Superior temporal gyrus (tissue), 1 donor: ENCODE results near the gene KIF26A.
"Not testable (repeated sequence)": the region's sequence is repeated elsewhere in the genome, so short reads cannot be mapped to it uniquely, and the experiment has no call there.

Source experiments
- DNase-seq: peaks from one replicate; pipeline ENCODE4 v3.0.0-alpha.2; 2016; ENCODE audit errors: extremely low spot score

KIF26A gene

DNA sequence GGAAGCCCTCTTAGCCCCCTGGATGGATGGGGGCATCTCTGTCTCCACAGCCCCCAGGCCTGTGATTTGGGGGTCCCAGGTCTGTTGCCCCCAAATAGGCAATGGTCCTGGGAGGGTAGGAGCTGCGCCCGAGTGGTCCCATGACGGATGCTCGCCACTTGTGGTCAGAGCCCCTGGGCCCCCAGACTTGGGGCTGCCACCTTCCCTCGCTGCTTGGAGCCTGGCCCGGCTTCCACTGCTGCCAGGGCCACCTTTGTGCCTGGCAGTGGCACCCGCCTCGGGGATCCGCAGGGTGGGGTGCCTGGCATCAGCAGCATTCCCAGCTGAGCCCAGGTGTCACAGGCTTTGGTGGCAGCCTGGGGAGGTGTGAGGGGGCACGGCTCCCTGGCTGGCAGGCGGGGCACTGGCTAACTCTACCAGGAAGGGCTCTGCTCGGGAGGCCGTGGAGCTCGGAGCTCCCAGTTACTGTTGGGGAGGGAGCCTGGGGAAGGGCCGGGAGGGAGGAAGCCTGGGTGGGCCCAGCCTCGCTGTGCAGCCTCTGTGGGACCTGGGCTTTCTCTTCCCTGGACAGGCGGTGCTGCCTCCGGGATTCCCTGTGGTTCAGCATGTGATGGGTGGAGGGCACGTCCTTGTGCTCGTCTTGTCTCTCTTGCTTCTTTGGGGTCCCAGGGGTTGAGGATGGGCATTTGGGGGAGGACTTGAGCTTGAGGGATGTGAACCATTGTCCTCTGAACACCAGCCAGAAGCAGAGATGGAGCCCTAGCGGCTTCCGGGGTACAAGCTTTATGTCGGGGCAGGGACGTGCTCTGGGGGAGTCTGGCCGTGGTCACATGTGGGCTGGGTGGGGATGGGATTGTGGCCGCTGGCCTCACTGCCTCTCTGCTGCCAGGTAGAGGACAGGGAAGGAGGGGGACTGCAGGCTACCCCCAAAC, 5.4 kb downstream of the KIF26A start:
- DNase-seq, result no peak

DNA sequence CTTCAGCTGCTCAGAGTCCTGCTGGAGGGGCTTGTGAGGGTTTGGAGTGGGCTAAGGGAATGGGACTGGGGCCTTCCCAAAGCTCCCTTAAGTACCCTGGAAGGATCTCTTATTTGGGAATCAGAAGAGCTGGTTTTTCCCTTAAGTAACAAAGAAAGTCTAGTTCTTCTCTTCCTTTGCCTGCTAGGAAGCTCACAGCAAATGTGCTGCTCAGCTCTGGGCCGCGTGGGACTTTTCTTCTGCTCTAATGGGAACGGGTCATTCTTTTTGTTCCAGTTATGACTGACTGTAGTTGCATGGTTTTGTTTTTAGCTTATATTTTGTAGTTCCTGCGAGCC, 6.0 kb downstream of the KIF26A start:
- DNase-seq, result no peak

DNA sequence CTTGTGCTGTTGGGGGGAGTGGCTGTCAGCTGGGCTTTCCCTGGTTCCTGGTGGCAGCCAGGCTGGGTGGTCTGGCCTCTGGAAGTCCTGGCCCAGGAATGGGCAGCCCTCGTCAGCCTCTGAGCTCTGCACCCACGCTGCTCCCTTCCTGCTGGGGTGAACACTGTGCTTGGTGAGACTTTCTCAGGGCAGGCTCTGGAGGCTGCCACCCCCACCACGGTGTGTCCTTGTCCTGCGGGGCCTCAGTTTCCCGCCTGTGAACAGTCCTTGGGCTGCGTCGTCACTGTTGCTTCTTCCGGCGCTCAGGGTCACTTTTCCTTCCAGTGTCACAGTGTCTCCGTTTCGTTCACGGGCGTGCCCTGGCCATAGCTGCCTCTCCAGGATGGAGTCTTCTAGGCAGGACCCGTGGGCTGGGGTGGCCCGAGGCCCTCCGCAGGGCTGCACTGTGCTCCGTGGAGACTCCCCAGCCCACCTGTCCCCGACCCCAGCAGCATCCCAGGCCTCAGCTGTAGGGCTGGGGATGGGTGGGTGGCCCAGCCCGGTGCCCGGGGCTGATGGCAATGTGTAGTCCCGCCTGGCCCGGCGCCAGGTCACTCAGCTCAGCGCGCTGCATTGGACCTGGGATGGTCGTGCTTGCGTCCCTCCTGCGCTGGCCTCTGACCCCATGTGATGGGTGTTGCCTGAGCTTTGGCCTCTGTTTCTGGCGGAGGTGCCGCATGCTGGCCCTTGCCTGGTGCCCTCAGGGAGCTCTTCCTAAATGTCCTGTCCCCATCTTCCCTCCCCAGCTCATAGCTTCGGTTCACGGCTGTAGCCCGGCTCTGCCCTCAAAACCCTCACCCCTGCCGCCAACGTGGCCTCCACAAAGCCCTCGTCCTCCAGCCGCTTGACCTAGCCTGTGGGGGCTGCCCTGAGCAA, 6.8 kb downstream of the KIF26A start:
- no peak for DNase-seq

DNA sequence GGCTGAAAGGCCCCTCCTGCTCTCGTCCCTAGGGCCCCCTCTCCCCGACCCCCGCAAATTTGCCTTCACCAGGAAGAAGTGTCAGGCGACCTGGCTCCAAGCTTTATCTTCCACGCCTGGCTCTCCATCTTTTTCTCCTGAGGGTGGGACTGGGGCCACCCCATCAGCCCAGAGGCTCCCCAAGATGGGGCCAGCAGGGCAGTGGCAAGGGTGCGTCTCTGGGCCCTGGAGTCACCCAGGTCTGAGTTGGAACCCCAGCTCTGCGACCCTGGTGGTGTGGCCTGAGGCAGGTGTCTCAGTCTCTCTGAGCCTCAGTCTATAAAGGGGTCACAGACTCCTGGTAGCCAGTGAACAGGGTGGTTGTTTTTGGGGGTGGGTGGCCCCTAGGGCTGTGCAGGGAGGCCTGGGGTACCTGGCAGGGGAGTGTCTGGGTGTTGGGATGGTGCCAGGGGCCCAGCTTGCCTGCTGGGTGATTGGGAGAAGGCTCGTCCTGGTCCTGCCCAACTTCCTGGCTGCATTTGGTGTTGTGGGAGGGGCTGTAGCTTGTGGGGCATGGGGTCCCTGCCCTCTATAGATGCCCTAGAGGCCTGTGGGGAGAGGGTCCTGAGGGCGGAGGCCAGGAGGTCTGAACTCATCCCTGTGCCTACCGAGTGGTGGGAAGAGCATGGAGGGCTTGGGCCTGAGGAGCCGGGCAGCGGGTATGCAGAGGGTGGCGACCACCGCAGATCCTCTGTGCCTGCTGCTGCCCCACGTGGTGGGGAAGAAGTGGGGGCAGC, 7.6 kb downstream of the KIF26A start:
- DNase-seq, result no peak

DNA sequence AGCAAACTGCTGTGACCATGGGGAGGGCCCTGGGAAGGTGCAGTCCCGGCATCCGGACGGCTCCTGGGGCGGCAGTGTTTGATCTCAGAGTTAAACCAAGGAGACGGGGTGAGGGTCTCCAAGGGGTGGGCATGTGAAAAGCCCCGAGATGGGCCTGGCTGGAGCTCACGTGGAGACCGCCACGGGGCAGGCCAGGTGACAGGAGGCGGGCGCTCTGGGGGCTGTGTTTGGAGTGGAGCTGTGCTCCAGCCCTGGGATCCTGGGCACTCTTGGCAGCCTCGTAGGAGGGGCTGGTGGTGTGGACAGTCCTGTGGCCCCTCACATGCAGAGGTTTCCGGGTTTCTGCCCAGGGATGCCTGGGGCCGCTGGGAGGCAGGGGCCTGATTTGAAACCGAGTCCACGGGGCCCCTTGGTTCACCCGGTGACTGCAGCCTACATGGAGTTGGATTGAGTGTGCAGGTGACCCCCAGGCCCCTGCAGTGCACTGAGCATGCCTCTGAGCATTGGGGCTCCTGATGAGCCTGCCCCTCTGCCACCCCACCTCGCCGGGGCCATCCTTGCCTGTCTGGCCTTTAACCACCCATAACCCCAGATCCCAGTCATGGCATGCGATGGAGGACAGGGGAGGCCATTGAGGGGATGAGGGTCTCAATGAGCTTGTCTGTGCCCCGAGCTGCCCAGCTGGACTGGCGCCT, 8.4 kb downstream of the KIF26A start:
- no peak for DNase-seq

DNA sequence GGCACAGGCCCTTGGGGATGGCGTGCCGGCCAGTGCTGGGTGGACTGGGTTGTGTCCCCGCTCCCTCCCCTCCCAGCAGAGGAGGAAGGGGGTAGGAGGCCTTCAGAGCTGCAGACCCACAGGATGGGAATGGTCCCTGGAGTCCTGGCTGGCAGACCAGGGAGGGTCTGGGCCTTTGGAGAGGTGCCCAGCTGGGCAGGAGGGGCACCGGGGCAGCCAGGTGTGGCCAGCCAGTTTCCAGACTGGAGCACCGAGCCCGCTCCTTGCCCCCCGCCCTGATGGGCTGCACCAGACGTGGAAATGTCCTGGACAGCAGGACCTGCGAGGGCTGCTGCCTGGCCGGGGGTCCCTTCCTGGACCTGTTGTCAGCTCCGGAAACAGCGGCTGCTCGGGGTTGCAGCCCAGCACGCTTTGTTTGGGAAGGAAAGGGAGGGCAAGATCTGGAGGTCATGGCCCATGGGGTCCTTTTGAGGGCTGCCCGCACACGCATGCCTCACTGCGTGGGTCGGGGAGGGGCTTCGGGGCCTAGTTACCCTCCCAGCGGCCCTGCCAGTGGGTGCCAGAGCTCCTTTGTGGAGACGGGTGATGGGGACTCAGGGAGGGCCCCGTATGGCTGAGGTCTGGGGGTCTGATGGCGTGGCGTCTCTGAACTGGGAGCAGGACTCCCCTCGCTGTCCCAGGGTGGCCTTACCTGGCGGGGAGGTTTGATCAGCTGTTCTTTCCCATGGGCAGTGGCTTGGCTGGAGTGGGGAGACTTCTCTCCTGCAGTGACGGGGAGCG, 9.1 kb downstream of the KIF26A start:
- no peak for DNase-seq

DNA sequence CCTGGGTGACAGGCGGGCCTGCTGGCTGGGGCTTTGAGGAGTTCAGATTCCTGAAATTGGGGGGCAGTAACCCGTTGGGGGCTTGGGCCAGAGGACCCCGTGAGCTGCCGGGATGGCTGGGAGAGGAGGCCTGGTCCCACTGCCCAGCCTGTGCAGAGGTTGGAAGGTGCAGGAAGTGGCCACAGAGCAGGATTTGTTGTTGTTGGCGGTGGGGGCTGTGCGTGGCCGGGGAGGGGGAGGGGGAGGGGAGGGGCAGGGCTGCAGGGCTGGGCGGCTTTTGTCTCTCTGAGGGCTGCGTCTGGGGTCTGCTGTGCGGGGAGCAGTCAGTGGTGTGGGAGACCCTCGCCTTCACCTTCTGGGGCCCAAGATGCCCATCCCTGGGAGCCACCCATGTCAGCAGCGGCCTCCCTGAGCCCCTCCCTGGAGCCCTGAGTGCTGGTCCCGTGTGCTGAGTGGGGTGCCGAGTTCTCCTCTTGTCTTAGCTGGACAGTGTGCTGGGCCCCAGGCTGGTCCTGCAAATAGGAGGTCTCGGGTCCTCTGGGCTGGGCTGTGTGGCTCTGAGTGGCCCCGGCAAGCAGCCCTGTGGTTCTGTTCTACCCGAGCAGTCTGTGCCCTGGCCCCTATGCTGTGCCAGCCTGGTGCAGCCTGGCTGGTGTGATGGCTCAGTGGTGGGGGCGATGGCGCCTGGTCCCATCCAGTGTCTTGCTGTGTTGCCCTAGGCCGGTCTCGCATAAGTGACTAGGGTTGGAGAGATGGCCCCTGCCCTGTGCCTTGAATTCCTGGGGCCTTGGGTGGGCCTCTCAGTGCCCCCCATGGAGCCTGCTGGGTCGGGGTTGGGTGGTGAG, 10.3 kb downstream of the KIF26A start:
- no peak for DNase-seq

DNA sequence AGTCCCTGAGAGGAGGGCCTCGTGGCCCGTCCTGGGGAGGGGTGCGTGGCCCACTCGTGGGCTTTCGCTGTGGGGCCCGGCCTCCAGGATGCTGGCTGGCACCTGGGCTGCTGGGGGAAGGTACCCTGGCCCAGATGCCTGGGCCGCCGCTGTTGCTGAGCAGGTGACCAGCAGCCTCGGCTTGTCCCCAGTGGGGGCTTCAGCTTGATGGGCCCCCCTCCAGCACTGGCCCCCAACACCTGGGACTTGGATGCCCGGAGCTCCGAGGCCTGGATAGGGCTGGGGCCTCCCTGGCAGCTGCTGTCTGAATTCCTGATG, 10.8 kb downstream of the KIF26A start:
- DNase-seq, result no peak

DNA sequence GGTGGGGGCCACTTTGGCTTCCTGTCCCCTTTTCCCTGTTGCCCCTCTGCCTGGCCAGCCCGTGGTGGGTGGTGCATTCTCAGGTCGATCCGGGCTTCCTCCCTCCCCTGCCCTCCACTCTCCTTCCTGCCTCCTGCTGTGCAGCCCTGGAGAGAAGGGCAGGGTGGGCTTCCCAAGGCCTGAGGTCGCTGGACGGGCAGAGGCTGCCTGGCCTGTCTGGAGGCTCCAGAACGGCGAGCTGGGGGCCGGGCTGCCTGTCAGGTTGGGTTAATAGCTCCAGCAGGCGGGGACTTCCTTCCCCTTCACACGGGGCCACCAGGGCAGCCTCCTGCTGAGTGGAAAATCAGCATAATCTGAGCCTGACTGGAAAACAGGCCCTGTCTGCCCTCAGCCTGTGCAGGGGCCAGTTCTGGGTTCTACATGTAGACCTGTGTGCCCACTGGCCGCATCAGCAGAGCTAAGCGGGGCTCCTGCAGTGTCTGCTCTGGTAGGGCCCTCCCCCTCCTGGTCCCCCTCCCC, 11.3 kb downstream of the KIF26A start:
- DNase-seq, result no peak

DNA sequence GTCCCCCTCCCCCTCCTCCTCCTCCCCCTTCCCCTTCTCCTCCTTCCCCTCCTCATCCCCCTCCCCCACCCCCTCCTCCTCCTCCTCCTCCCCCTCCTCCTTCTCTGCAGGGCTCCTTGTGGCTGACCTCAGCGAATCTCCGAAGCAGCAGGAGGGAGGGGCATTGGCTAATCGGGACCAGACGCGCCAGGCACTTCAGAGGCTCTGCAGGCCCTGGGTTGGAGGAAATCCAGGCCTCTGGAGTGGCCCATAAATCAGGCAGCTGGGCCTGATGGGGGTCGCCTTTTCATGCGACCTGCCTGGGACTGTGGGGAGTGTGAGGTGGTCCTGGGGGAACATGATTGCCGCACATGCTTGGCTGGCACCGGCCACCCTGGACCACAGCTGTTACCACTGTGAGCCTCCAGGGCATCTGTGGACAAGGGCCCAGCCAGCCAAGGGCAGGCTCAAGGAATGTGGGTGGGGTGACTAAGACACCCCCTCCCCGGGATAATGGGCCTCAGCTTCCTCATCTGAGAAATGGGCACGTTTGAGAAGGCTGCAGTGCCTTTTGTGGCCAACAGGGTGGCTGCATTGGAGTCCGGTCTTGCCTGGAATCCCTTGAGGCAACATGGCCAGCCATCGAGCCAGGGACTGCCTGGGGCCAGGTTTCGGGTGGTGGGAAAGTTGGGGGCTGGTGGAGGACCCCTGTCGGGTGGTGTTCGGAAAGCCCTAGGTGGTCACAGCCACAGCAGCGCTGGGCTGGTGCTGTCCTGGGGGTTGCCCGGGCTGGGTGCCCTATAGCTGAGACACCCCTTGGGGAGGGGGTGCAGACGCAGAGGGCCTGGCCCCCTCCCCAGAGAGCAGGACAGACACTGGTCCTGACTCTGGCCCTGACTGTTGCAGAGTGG, 12.0 kb downstream of the KIF26A start:
- DNase-seq, result no peak

DNA sequence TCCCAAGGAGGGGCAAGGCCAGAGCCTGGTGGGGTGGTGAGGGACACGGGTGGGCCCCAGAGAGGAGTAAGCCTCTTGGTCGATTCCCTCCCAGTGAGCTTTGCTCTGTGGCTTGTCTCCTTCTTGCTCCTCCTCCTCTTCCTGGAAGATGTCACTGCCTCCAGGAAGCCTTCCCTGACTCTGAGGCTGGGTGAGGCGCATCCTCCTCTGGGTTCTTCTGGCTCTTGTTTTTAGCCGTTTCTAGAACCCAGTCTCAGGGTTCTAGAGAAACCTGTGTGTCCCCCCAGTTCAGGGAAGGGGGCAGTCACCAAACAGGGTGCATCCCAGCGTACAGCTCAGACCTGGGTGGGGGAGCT, 12.6 kb downstream of the KIF26A start:
- DNase-seq, result no peak

DNA sequence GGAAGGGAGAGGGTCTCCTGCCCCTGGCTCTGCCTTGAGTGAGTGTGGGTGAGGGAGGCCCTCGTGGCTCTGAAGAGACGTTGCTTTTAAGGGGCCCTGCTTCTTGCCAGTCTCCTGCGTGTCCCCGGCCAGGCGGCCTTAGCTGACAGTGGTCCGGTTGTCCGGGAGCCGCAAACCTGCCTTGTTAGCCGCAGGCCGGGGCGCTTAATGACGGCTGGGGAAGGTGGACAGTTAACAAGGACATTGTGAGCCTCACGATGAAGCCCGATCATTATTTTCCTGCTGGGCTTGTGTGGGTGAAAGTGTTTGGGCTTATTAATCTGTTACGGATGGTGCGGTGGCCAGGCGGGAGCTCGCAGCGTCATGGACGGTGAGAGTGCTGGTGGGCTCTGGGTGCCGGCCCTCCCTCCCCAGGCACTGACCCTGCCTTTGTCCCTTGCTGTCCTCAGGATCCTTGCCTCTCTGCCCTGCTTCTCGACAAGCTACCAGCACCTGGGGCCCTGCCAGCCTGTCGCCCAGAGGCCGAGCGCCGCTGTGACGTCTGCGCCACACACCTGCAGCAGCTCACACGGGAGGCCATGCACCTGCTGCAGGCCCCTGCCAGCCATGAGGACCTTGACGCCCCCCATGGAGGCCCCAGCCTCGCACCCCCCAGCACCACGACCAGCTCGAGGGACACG, 13.3 kb downstream of the KIF26A start:
- DNase-seq, result no peak

DNA sequence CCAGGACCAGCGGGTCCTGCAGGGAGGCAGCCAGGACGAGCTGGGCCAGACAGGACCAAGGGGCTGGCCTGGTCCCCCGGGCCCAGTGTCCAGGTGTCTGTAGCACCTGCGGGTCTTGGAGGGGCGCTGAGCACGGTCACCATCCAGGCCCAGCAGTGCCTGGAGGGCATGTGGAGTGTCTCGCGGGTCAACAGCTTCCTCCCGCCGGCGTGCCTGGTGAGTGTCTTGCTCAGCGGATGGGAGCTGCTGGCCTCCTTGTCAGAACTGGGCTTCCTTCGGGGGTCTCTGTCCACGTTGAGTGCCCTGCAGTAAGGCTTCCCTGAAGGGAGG, 13.8 kb downstream of the KIF26A start:
- no peak for DNase-seq

DNA sequence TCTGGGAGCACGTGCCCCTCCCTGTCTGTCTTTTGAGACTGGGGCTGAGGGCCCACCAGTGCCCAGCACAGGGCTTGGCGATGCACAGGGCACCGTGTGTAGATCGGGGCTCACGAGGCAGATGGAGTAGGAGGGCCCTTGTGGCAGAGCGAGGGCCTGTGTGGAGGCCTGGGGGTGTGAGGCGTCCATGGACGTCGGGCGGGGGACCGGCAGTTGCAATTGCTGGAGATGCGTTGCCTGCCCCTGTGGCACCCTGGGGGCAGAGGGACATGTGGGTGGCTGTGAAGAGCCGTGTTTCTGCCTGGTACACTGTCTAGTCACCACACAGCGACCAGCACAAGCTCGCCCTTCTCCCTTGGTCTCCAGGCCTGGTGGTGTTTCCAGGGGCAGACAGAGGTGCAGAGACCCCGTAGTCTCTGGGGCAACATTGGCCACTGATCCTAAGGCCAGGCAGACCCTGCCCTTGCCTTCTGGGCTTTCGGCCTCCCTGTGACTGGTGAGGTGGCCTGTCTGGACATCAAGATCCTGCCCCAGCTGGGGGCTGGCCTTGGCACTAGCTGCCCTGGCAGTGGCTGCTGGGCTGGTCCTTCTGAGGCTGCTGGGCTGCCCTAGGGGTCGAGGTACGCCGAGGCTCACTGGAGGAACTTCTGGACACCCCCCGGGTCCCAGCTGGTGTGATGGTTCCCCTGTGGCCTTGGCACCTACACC, 14.5 kb downstream of the KIF26A start:
- no peak for DNase-seq

DNA sequence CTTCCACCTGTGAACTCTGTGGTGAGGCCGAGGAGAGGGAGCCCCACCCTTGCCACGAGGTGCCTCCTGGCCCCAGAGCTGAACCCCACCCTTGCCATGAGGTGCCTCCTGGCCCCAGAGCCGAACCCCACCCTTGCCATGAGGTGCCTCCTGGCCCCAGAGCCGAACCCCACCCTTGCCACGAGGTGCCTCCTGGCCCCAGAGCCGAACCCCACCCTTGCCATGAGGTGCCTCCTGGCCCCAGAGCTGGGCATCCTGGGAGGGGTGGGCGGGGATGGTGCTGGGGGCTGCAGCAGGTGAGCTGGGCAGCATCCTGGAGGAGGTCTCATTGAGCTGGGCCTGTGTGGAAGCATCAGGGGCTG, 15.0 kb downstream of the KIF26A start:
- not testable (repeated sequence) for DNase-seq

DNA sequence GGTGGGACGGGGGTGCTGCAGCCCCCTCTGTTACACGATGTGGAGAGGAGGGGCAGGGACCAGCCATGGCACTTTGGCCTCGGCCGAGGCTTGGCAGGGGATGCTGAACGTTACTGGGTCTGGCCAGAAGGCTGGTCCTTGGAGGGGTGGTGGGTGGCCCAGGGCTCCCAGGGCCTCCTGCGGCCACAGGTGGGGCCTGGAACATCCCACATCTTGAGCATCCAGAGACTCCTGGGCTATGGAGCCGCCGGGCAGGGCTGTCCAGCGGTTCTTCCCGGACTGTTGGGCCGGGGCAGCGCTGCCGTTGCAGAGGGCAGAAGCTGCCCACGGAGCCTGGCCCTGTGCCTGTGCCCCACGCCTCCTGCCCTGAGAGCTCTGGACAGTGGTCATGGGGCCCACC, 15.9 kb downstream of the KIF26A start:
- DNase-seq, result no peak

DNA sequence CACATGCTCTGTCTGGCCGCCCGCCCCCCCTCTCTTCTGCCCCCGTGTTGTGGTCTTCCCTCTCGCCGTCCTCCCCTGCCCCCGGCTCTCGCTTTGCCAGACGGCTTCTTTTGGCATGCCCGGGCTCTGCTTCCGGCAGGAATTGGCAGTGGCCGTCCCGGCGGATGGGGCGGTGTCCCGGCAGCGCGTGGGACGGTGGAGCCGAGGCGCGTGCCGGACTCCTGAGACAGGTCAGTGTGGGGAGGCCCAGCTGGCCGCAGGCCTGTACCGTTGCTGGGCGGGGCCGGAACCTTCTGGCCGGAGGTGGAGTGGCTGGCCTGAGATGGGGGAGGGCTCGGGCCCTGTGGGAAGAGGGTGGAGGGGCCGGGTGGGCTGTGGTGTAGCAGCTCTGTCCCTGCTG, 17.1 kb downstream of the KIF26A start:
- no peak for DNase-seq

DNA sequence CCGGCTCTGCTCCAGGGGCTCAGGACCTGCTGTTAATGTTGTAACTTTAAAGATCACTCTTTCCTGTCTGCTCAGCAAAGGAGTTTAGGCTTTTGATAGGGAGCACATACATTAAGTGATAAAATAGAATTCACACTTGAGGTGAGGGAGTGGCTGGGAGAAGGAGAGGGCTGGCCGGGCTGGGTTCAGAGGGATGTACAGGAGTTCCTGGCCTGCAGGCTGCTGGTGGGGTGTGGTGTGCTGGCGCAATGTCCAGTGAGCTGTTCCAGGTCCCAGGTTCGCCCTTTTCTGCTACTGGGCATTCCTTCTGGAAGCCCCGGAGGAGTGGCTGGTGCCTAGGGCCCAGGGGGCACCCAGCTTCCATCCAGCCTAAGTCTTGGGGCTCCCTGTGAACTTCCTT, 17.8 kb downstream of the KIF26A start:
- DNase-seq, result no peak
